Ascending aorta (tissue), 2 donors: Measurements from ENCODE around the gene METAP1D. TPM values are rescaled to one million over a fixed set of nuclear protein-coding genes. Genes with fewer than 3 reads are reported as not detected.

Experiments used
- DNase-seq, 2 donors: peaks; one replicate each; pipeline ENCODE4 v3.0.0-alpha.2; 2019; ENCODE audit warnings: low spot score in 2 of 2
- H3K27ac ChIP-seq, 2 donors: fragments of 200-600 bp; sonication (generic); one replicate each; pipeline ENCODE4 v1.5.1; 2016 to 2017; ENCODE audit warnings: mild to moderate bottlenecking in 1 of 2
- H3K27me3 ChIP-seq: fragments of 200-600 bp; sonication (generic); one replicate; pipeline ENCODE4 v1.5.1; 2017
- H3K36me3 ChIP-seq, 2 donors: fragments of 200-600 bp; sonication (generic); one replicate each; pipeline ENCODE4 v1.5.1; 2016
- H3K4me1 ChIP-seq, 2 donors: fragments of 200-600 bp; sonication (generic); one replicate each; pipeline ENCODE4 v1.5.1; 2016 to 2017; ENCODE audit warnings: mild to moderate bottlenecking in 1 of 2
- H3K4me3 ChIP-seq, 2 donors: fragments of 200-600 bp; sonication (generic); one replicate each; pipeline ENCODE4 v1.5.1; 2016 to 2017; ENCODE audit warnings: mild to moderate bottlenecking in 1 of 2
- H3K9me3 ChIP-seq, 2 donors: fragments of 200-600 bp; sonication (generic); one replicate each; pipeline ENCODE4 v1.5.1; 2016
- intact Hi-C: fragments of 100-400 bp; cut with DNase I; formaldehyde crosslinking; loops from one replicate; pipeline ENCODE4 v1.15.1; 2023
- total RNA-seq: library from RNA; depleted of rRNA; stranded (reverse); fragments of >200 nt; gene quantifications from one replicate; pipeline ENCODE4 v1.1.0, GENCODE V29; 2016
- TF ChIP-seq, protein P1 (sequence below), 3 experiments: fragments of 200-600 bp in 2 of 3; fragments of 450-650 bp in 1 of 3; sonication (generic) in 2 of 3; IDR thresholded peaks; one replicate each; pipeline ENCODE4 v1.5.1; 2016 to 2019; ENCODE audit warnings: antibody characterized with exemption in 3 of 3, mild to moderate bottlenecking in 1 of 3, moderate library complexity in 1 of 3

Gene METAP1D
- total RNA-seq, 1 donor from 2014 or later: not detected

DNA sequence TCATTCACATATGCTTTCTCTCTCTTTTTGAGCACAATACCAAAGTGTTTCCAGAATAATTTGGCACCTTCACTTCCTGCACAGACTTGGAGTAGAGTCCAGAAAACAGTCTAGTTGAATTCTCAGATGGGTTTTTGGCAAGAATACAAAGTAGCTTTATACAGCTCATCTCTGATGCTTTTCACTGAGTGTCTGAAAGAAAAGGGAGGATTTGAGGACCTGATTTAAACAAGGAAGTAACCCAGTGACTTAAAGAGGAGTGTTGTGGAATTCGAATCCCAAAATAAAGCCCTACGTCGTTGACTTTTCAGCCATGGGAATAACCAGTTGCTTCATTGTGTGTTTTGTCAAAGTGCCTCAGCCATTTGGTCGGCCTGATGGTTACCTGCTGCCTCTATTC lies 31.8 kb downstream of the METAP1D start:
- TF ChIP-seq, protein P1, sequence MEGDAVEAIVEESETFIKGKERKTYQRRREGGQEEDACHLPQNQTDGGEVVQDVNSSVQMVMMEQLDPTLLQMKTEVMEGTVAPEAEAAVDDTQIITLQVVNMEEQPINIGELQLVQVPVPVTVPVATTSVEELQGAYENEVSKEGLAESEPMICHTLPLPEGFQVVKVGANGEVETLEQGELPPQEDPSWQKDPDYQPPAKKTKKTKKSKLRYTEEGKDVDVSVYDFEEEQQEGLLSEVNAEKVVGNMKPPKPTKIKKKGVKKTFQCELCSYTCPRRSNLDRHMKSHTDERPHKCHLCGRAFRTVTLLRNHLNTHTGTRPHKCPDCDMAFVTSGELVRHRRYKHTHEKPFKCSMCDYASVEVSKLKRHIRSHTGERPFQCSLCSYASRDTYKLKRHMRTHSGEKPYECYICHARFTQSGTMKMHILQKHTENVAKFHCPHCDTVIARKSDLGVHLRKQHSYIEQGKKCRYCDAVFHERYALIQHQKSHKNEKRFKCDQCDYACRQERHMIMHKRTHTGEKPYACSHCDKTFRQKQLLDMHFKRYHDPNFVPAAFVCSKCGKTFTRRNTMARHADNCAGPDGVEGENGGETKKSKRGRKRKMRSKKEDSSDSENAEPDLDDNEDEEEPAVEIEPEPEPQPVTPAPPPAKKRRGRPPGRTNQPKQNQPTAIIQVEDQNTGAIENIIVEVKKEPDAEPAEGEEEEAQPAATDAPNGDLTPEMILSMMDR (IDR thresholded peaks at IDR 0.05): no peak
- no peak overlapping the region for H3K4me3 ChIP-seq
- H3K27ac ChIP-seq: no peak overlapping the region
- no peaks in the 10 kb centered on the region for H3K4me1 ChIP-seq
- no peaks in the 10 kb centered on the region for H3K27me3 ChIP-seq
- no peaks in the 10 kb centered on the region for H3K36me3 ChIP-seq
- no peak for DNase-seq
- intact Hi-C loops: no loop called here
- no peaks in the 10 kb centered on the region for H3K9me3 ChIP-seq

DNA sequence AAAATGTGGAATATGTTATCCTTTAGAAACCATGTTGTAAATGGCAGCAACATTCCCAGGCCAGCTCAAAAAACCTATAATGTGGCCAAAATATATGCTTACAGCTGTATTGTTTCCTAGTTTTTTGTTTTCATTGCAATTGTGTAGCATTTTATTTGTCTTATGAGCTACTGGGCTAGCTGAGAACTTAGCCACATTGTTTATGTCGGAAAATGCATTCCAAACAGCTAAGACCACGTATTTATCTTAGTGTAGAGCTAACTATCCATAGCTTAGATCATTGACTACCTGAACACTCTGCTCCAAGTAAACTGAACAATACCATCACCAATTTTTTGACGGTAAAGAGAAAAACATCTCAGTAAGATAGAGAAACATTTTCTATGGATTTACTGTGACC lies 38.4 kb downstream of the METAP1D start:
- intact Hi-C loops: no loop called here
- Histone ChIP-seq H3K36me3 (no peaks in the 10 kb centered on the region), H3K27ac (no peak overlapping the region), H3K4me3 (no peak overlapping the region), H3K4me1 (no peaks in the 10 kb centered on the region), H3K27me3 (no peaks in the 10 kb centered on the region), H3K9me3 (no peaks in the 10 kb centered on the region)
- no peak for DNase-seq
- TF ChIP-seq, protein P1 (IDR thresholded peaks at IDR 0.05): no peak

DNA sequence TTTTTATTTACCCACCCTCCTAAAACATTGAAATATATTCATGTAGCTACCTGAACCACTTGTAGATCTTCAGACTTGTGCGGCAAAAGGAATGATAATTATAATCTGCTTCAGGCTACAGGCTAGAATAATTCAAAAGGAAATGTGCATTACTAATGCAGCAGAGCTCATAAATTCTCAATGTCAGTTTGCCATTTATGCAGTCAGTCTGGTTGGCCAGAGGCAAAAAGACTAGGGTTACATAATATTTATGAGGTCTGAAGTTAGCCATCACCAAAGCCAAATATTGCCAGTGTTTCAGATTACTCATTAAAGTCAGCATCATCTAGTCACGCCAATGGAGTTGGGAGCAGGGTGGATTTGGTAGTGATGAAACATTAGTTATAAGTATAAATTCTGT lies 38.9 kb downstream of the METAP1D start:
- Histone ChIP-seq H3K4me1 (no peaks in the 10 kb centered on the region), H3K9me3 (no peaks in the 10 kb centered on the region)
- intact Hi-C loops: no loop called here

DNA sequence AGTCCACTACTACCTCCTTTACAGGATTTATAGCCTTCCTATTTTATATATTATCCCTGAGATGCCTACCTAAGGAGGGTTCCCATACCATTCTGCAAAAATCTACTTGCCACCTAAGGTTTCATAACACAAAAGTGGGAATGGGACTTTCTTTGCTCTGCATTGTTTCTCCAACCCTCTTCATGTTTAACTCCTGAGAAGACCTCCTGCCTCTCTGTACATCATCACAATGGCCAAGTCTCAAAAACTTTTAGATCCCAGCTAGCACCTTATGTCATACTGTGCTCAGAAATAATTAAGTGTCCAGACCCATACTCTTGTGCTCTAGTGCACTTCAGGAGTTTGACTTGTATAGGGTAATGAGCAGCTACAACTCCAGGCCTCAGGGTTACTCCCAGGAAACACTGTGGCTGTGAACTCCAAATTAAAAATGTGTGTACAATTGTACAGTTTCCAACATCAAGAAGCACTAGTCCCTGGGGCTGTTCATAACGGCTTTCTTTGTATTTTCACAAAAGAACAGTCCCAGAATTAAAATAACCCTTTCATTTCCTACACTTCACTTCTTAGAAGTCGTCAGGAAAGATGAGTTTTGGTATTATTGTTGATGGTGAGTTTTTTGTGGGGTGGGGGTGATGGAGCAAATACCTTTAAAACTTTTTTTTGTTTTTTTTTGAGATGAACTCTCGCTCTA lies 39.4 kb downstream of the METAP1D start:
- intact Hi-C loops: no loop called here
- no peaks in the 10 kb centered on the region for H3K9me3 ChIP-seq

More for the DNA sequence above, 38.9 kb downstream of the METAP1D start:
- TF ChIP-seq, protein P1 (IDR thresholded peaks at IDR 0.05): no peak
- H3K27me3 ChIP-seq: no peaks in the 10 kb centered on the region
- H3K27ac ChIP-seq: no peak overlapping the region
- no peak for DNase-seq
- H3K36me3 ChIP-seq: no peaks in the 10 kb centered on the region
- H3K4me3 ChIP-seq: no peak overlapping the region

DNA sequence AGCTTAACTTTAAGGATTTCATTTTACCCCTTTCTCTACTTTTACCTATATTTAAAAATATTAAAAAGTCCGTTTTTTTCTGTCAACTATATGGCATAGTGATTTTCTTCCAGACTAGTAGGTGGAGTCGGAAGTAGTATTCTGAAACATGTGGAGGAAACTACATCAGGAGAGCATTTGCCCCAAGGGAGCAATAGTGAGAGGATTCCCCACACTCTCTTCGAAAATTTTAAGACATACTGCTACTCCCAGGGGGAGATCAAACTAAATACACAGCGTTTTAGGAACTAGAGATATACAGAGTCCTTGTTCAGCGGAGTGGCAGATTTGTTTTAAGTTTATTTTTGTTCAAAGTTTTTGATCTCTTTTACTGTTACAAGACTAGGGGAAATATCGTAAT lies 40.6 kb downstream of the METAP1D start:
- Histone ChIP-seq H3K4me3 (no peak overlapping the region), H3K36me3 (no peaks in the 10 kb centered on the region), H3K4me1 (no peaks in the 10 kb centered on the region), H3K9me3 (no peaks in the 10 kb centered on the region), H3K27me3 (no peaks in the 10 kb centered on the region), H3K27ac (no peak overlapping the region)
- DNase-seq: no peak
- TF ChIP-seq, protein P1 (IDR thresholded peaks at IDR 0.05): no peak
- intact Hi-C loops: no loop called here

More for the DNA sequence above, 39.4 kb downstream of the METAP1D start:
- TF ChIP-seq, protein P1 (IDR thresholded peaks at IDR 0.05): no peak
- Histone ChIP-seq H3K4me3 (no peak overlapping the region), H3K4me1 (no peaks in the 10 kb centered on the region), H3K36me3 (no peaks in the 10 kb centered on the region), H3K27me3 (no peaks in the 10 kb centered on the region), H3K27ac (no peak overlapping the region)
- no peak for DNase-seq
